ENCODE results near the gene GPR137.

- TF ChIP-seq CTCF (IDR thresholded peaks at IDR 0.05) (no peak), EZH2 (IDR thresholded peaks at IDR 0.05) (no peak), EZH2phosphoT487 (IDR thresholded peaks at IDR 0.05) (no peak)
These were observed 34.0 kb upstream of the GPR137 start for GRCh38 chr11:64251753-64252002.

Data from neural progenitor cell (in vitro differentiated cells).